H1 (cell line): Measurements from ENCODE around the gene HES2. TPM values are rescaled to one million over a fixed set of nuclear protein-coding genes. Genes with fewer than 3 reads are reported as not detected.

Experiments used
- CHD7 ChIP-seq: fragments of 300-600 bp; sonication (generic); IDR thresholded peaks from 2 replicates; pipeline ENCODE4 v1.7.1; 2012; ENCODE audit warnings: low read length, moderate library complexity, mild to moderate bottlenecking, inconsistent platforms; ENCODE audit not compliant: insufficient replicate concordance
- TAF1 ChIP-seq: IDR thresholded peaks from 2 replicates; pipeline ENCODE4 v1.6.1; 2011; ENCODE audit warnings: mild to moderate bottlenecking, low read depth, low read length
- polyA plus RNA-seq, 7 experiments: library from polyadenylated mRNA; depleted of rRNA in 3 of 7; stranded (reverse) in 5 of 7; unstranded in 2 of 7; fragments of >200 nt in 5 of 7; fragments of 200-250 nt in 2 of 7; gene quantifications; 1 replicate in 5 of 7; 2 replicates in 1 of 7; 4 replicates in 1 of 7; pipeline versions ENCODE4 v1.2.1 to v1.2.3, GENCODE V29; 2011 to 2013; ENCODE audit warnings: missing spikeins in 2 of 7, mixed read lengths in 2 of 7
- total RNA-seq: library from RNA; stranded (reverse); fragmentation: NEBNext Ultra II Directional; extraction: Animal tissue kit (Norgen Biotek cat#: 25700); gene quantifications from 2 replicates; pipeline ENCODE4 v1.2.1, GENCODE V29; 2021
- TF ChIP-seq, protein P1 (sequence below): IDR thresholded peaks from 2 replicates; pipeline ENCODE4 v1.6.1; 2012; ENCODE audit warnings: inconsistent platforms

Gene HES2
- total and polyA plus RNA-seq, 2 of the 8 experiments (the other 6 are each of a cell fraction or from before 2014, with no cell fraction given): 0.15 to 0.53 TPM

DNA sequence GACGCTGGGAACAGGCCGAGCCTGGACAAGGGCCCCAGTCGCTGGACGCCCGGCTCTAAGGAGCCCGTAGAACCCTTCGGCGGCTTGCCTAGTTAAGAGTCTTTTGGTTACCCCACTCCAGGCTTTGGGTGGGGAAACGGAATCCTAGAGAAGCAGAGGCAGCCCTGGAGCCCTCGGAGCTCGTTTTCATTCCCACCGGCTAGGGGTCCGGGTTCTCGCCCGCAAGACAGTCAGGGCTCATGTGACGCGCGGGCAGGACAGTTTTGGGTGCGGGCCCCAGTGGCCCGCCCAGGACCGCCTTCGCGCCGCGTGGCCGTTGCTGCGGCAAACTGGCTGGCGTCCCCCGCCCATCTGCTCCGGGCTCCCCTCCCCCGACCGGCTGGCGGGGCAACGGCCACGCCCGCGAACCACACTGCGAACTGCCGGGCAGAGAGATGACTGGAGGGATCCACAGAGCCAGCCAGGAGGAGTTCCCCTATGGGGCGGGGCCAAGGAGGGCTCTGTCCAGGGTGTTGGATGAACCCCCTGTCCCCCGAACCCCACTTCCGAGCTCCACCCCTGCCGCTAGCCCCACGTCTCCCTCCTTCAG lies 829 bp upstream of the HES2 start (continued):
- no peak for TF ChIP-seq CHD7
- TF ChIP-seq TAF1: no peak
- TF ChIP-seq, protein P1, sequence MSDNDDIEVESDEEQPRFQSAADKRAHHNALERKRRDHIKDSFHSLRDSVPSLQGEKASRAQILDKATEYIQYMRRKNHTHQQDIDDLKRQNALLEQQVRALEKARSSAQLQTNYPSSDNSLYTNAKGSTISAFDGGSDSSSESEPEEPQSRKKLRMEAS: 0 out of 2 replicates have a peak, but pooled peaks have one; percentile 43
- TF ChIP-seq, all 59 proteins: peak for 2
